ENCODE measurements around the gene ZGRF1.

DNA sequence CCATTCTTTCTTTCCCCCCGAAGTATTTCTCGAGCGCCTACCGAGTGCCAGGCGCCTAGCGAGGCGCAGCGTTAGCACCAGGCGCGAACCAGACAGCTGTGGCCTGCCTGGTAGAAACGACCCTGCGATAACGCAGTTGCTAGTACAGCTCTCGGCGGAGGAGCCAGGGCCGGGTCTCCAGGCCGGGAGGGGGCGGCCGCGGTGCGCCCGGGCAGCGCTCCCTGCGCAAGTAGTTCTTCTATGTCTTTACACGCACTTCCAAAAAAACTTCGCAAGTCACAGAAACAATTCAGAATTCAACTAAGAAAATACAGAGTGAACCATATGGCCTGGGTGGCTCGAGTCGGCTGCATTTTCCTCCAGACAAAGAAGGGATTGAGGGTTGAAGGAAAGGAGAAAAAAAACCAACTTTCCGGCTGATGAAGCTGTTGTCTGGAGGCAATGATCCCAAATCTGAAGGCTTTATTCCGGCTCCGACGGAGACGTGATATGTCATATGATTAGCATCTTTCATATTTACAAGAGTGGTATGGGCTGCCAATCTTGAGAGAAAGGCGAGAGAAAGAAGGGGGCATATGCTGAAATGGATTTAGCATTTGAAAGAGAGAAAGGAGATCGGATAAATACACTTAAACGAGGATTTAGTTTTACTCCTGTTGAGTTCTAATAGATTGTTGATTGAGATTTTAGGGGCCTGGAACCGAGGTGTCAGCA, 113.5 kb downstream of the ZGRF1 start:
- TF ChIP-seq SRF (IDR thresholded peaks at IDR 0.05; ENCODE audit: low read depth) (no peak), EZH2 (IDR thresholded peaks at IDR 0.05) (no peak), POLR2AphosphoS5 (IDR thresholded peaks at IDR 0.05; ENCODE audit: low read depth, low read length) (no peak), CTCF (IDR thresholded peaks at IDR 0.05 in 2 of 3, conservative IDR thresholded peaks at IDR 0.05 in 1 of 3; ENCODE audit: borderline replicate concordance in 1 of 3, insufficient read depth in 1 of 3, low read depth in 2 of 3, low read length in 2 of 3) (no peak), REST (IDR thresholded peaks at IDR 0.05; ENCODE audit: low read depth) (no peak)

All from HCT116 (cell line).